ENCODE data around the gene NCS1.

GRCh38 chr9:130158001-130158400 lies 14.2 kb upstream of the NCS1 start:
- TF ChIP-seq CTCF (conservative IDR thresholded peaks at IDR 0.05; ENCODE audit: low read depth, low read length) (no peak), EZH2 (IDR thresholded peaks at IDR 0.05; ENCODE audit: borderline replicate concordance, low read depth, low read length, poor library complexity, severe bottlenecking) (no peak)
